GM13977 (cell line): ENCODE results near the gene PTPRM.

Experiments
- DNase-seq: peaks from one replicate; pipeline ENCODE4 v3.0.0; 2012; ENCODE audit warnings: low spot score
- in situ Hi-C: fragments of 300-500 bp; cut with MboI; formaldehyde crosslinking; loops from one replicate; pipeline ENCODE4 v1.12.0; 2022; ENCODE audit warnings: low sequenced_read_pairs, low pct_unique_long_range_greater_than_20kb, mixed read lengths, inconsistent platforms; ENCODE audit not compliant: unreplicated experiment
- TF ChIP-seq, protein P1 (sequence below): IDR thresholded peaks from 2 replicates; pipeline ENCODE4 v1.5.1; 2012; ENCODE audit warnings: mild to moderate bottlenecking, control low read depth; ENCODE audit not compliant: insufficient read depth; ENCODE audit errors: extremely low read depth, missing control alignments

The PTPRM gene

DNA sequence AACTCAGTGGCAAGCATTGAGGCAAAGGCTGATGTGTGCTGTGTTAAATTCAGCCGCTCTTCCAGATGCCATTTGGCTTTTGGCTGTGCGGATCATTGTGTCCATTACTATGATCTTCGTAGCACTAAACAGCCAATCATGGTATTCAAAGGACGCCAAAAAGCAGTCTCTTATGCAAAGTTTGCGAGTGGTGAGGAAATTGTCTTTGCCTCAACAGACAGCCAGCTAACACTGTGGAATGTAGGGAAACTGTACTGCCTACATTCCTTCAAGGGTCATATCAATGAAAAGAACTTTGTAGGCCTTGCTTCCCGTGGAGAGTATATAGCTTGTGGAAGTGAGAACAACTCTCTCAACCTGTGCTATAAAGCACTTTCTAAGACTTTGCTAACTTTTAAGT is 846.6 kb downstream of the PTPRM start:
- no peak for DNase-seq
- TF ChIP-seq, protein P1, sequence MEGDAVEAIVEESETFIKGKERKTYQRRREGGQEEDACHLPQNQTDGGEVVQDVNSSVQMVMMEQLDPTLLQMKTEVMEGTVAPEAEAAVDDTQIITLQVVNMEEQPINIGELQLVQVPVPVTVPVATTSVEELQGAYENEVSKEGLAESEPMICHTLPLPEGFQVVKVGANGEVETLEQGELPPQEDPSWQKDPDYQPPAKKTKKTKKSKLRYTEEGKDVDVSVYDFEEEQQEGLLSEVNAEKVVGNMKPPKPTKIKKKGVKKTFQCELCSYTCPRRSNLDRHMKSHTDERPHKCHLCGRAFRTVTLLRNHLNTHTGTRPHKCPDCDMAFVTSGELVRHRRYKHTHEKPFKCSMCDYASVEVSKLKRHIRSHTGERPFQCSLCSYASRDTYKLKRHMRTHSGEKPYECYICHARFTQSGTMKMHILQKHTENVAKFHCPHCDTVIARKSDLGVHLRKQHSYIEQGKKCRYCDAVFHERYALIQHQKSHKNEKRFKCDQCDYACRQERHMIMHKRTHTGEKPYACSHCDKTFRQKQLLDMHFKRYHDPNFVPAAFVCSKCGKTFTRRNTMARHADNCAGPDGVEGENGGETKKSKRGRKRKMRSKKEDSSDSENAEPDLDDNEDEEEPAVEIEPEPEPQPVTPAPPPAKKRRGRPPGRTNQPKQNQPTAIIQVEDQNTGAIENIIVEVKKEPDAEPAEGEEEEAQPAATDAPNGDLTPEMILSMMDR: no peak
- in situ Hi-C loops: no loop called here

DNA sequence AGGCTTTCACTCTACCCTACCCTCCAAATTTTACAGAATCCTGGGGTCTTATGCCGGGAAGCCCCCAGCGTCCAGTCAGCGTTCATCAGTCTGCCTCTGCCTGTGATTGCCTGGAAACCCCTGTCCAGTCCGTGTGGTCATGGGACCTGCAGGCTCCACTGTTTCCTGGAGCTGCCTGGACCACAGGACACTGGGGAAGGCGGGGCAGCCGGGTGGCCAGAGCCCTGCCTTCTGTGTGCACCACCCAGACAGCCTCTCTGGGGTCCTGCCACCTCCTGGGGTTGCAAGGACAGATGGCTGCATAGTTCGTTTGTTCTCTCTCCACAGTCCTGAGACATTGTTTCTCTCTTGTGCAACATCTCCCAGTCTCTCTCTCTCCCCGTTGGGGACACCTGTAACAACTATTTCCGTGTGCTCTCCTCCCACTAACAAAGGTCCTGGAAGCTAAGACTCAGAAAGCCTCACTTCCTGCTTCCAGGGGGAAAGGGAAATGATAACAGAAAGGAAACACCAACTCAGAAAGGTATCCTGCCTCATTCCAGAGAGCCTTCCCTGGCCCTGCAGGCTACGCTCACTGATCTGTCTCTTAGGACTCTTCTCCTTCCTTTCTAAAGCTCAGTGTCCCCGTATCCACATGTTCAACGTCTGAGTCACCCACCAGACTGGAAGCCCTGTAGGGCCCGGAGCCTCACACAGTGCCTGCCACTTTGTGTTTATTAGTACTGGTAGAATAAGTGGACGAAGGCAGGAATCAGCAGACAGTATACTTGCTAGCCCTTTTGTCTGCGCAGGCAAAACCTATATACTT is 849.3 kb downstream of the PTPRM start:
- TF ChIP-seq, protein P1: no peak
- DNase-seq: no peak
- in situ Hi-C loops: no loop called here

DNA sequence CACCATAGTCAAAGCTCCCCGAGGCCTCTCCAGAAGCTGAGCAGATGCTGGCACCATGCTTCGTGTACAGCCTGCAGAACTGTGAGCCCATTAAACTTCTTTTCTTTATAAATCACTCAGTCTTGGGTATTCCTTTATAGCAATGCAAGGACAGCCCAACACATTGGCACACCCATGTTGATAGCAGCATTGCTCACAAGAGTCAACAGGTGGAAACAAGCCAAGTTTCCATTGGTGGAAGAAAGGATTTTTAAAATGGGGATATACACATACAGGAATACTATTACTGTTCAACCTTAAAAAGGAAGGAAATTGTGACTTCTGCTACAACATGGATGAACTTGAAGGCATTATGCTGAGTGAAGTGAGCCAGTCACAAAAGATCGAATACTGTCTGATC is 855.3 kb downstream of the PTPRM start:
- in situ Hi-C loops: no loop called here
- TF ChIP-seq, protein P1: no peak
- DNase-seq: no peak

DNA sequence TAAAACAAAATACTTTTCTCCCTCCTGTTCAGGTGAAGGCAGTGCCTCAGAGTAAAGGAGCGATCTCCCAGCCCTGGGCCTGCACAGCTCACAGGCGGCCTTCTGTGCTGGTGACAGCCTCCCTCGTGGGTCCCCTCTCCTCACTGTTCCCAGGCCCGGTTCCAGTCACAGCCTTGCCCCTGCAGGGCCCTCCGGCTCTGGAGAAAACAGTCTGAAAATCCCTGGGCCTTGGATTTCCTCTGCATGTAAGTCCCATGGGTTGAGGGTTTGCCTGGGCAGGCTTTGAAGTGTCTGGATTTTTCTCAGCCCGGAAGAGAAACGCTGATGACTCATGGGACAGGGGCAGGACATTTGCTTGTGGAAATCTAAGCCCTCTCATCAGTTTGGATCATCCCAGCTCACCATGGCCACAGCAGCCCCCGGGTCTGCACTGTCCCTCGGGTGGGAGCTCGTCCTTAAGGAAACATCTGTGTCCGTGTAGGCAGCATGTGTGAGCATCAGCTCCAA is 856.0 kb downstream of the PTPRM start:
- in situ Hi-C loops: no loop called here
- no peak for DNase-seq
- TF ChIP-seq, protein P1: no peak

DNA sequence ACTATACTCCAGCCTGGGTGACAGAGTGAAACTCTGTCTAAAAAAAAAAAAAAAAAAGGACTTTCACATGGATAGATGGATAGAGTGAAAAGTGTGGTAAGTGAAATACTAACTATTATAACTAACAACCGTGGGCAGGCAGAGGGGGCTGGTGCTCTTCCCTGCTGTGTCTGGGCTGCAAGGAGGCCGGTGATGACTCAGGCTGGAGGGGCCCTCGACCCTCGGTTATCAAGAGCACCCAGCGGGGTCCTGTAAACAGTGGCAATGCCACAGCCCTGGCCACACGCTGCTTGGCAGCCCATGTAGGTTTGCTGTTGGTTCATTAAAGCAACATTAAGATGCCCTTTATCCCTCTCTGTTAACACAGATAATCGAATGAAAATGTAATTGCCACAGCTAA is 857.4 kb downstream of the PTPRM start:
- in situ Hi-C loops: no loop called here
- TF ChIP-seq, protein P1: no peak
- no peak for DNase-seq

DNA sequence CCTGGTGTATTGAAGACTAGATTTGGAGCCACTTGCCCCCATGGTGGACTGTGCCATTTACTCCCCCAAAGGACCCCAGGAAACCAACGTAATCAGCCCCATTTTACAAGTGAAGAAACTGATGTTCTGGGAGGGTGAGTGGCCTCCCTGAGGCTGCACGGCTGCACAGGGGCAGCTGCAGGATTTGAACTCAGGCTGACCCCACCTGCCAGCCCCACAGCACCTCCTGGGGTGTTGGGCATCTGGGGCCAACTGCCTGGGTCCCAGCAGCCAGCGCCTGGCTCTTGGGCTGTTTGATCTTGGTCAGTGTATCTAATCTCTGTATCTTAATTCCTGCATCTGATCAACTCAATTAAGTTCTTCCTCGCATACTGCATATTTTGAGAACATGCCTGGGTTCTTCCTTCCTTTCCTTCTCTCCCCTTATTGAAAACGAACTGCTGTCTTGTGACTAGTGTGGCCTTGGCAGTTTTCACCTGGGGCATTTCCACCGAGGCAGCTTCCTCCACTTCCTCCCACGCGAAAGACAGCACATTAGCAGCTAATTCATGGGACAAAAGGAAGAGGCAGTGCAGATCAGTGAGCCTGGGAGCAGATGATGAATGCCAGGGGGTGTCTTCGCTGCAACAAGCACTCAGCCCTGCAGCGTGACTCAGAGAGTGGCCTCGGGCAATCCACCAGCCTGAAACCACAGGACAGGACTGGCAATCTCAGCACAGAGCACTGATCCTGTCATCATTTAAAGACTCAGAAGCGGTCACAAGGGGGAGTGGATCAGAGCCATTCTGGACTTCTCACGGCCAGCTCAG is 858.0 kb downstream of the PTPRM start:
- TF ChIP-seq, protein P1: no peak
- in situ Hi-C loops: no loop called here
- no peak for DNase-seq
